ENCODE results near the gene OR52H1.
"Not testable (repeated sequence)": the region's sequence is repeated elsewhere in the genome, so short reads cannot be mapped to it uniquely, and the experiment has no call there.

Gene OR52H1
- 0 to 0.06 reads per million in 2 experiments for total RNA-seq

DNA sequence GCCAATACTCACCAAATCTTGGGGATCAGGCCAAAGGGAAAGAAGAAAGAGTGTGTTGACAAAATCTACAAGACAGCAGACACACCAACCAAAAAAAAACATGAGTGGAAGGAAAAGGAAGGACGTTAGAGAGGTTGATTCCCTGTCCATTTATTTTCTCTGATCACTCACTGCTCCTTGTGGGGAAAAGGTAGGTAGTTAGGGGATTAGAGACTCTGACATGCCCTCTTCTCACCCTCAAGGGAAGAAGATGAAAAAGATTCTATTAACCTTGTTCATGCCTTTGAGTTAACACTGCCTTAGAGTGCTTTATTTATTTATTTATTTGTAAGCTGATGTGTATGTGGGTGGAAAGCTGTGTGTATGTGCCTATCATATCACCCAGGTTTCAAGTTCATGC lies at the start of gene OR52H1:
Gene OR52H1, minus strand, starts transcription at position 101 of the 400 bp plus-strand sequence. CDS start 3,035 bp downstream, outside the sequence.
- DNase-seq (ENCODE audit: low read depth), result no peak

DNA sequence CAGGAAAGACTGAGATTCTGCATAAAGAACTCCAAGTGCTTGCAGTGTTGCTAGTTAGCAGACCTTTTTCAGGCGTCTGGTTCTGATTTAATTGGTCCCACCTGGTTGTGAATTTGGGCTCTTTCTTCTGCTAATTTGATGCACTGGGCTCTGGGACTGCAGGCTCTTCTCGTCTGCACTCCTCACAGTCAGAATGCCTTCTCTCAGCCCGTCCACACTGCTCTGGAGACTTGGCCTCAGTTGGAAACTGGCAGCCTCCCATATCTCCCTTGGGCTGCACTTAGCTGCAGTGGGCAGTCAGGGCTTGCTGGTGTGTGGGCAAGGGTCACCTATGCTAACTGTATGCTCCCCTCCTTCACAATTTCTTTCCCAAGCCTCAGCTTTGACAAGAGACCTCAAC lies 49.6 kb upstream of the OR52H1 start:
- DNase-seq (ENCODE audit: low read depth), result no peak

- no peak for DNase-seq (ENCODE audit: low read depth)
Measured at GRCh38 chr11:5596607-5597201, 48.4 kb upstream of the OR52H1 start, which contains the start of gene TRIM6. TRIM6 (plus strand) TSS chr11:5596637; CDS start chr11:5596898, 261 bp downstream.

DNA sequence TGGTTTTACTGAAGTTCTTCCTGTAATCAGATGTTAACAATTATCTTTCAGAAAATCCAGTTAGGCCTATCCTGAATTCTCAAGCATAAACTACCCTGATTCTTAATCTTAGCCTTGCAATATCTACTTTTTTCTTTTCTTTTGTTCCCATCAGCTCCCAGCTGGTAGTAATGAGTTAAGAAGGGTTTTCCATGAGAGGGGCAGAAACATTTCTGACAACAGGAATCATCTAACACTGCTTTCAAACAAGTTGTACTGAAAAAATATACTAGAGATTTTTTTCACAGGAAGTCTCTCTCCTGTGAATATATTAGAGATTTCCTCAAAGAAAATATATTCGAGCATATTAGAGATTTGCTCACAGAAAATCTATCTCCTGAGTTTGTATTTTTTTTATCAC lies 44.8 kb upstream of the OR52H1 start:
- no peak for DNase-seq (ENCODE audit: low read depth)

DNA sequence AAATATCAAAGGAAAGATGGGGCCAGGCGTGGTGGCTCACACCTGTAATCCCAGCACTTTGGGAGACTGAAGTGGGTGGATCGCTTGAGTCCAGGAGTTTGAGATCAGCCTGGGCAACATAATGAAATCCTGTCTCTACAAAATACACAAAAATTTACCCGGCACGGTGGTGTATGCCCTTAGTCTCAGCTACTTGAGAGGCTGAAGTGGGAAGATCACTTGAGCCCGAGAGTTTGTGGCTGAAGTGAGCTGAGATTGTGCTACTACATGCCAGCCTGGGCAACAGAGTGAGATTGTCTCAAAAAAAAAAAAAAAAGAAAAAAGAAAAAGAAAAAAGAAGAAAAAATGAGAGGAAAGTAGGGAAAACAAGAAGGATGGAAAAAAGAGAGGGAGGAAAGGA lies 44.3 kb upstream of the OR52H1 start:
- DNase-seq (ENCODE audit: low read depth), result no peak

DNA sequence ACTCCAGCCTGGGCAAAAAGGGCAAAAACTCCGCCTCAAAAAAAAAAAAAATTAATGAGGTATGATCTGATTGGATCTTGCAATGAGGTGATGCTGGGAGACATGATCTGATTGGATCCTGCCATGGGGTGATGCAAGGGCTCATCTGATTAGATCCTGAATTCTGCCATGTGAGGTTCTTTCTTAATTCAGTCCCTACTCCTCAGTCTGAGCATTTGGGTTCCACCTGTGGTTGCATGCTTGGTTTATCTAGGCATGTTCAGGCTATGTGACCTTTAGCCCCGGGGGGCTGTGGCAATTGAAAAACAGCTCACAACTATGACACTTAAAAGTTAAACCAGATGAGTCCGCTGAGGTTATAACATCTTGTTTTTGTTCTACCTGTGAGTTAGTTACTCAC lies 43.3 kb upstream of the OR52H1 start:
- no peak for DNase-seq (ENCODE audit: low read depth)

- DNase-seq (ENCODE audit: low read depth), result not testable (repeated sequence)
Measured at GRCh38 chr11:5589906-5590305, 41.6 kb upstream of the OR52H1 start.

GRCh38 chr11:5584458-5584857 lies 36.1 kb upstream of the OR52H1 start:
- DNase-seq (ENCODE audit: low read depth), result not testable (repeated sequence)

GRCh38 chr11:5581014-5581413 lies 32.7 kb upstream of the OR52H1 start:
- DNase-seq (ENCODE audit: low read depth), result no peak

DNA sequence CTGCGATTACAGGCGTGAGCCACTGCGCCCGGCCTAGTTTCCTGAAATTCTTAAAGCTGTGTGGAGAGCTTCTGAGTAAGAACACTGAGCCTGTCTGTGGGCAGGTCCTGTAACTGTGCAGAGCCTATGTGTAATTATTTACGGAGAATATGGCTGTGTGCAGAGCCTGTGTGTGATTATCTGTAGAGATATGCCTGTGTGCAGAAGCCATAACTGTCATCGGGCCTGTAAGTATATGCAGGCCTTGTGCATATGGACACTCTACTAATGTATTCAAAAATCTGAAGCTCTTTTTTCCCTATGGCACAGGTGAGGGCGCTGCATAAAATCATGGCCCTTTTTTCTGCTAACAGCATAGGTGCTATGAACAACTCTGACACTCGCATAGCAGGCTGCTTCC lies 32.2 kb upstream of the OR52H1 start, which contains the start of gene OR52B6:
Gene OR52B6, plus strand, starts transcription at position 301 of the 400 bp plus-strand sequence. Its CDS starts 0 bp downstream, at position 301.
- no peak for DNase-seq (ENCODE audit: low read depth)

DNA sequence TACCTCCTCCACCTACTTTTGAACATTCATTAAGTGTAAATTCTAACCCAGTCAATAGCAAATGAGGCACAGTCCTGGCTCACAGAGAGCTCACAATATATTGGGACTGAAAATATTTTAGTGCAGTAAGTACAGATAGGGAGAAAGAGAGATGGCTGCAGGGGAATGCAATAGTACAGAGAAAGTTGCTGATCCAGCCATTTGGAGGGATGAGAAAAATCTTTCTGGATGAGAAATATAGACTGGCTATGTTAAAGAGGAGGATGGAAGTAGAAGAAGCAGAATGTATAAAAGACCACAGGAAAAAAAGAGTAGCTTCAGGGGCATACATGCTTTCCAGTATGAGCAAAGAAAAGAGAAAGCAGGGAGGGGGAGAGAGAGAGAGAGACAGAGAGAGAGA lies 28.8 kb upstream of the OR52H1 start:
- no peak for DNase-seq (ENCODE audit: low read depth)

DNA sequence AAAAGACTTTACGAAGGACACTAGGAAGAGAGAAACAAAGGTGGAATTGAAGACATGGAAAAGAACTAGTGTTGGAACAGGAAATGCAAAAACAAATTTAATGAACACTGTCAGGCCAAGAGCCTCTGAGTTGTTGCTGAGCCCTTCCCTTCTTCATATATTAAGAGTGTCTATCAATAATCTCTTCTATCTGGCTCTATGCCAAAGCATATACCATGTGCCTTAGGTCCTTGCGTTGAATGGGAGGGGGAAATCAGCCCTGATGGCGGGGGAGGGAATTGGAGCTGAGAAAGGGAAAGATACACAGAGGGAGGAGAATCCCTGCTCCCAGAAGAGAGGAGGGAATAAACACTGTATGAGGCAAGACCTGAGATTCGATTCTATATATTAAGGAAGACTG lies 26.8 kb upstream of the OR52H1 start:
- no peak for DNase-seq (ENCODE audit: low read depth)

- no peak for DNase-seq (ENCODE audit: low read depth)
Measured at GRCh38 chr11:5574654-5575053, 26.3 kb upstream of the OR52H1 start.

DNA sequence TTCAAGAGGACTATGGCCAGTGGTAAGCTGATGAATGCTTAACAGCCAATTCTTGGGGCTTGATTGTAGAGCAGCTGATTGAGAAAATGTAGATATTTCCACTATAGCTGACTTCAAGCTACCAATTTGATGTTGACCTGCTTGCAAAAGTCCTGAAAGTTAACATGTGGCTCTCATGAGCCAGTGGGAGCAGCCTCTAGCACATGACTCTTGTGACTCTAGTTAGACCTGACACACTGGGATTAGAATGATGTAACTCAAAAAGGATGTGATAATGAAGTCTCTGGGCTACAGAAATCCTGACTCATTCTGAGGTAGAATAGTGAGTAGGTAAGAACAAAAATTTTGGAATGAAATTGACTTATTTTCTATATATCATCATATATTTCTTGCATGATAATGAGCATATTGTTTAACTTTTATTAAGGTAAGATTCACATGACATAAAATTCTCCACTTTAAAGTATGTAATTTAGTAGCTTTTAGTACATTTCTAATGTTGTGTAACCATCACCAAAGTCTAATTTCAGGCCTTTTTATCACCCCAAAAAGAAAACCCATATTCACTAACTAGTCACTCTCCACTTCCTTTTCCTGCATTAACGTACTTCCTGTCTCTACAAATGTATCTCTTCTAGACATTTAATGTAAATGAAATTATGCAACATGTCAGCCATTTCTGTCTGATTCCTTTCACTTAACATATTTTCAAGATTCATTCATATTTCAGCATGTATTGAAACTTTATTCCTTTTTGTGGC lies 16.1 kb upstream of the OR52H1 start:
- DNase-seq (ENCODE audit: low read depth), result no peak

GRCh38 chr11:5557751-5558150 lies 9.4 kb upstream of the OR52H1 start:
- DNase-seq (ENCODE audit: low read depth), result no peak

DNA sequence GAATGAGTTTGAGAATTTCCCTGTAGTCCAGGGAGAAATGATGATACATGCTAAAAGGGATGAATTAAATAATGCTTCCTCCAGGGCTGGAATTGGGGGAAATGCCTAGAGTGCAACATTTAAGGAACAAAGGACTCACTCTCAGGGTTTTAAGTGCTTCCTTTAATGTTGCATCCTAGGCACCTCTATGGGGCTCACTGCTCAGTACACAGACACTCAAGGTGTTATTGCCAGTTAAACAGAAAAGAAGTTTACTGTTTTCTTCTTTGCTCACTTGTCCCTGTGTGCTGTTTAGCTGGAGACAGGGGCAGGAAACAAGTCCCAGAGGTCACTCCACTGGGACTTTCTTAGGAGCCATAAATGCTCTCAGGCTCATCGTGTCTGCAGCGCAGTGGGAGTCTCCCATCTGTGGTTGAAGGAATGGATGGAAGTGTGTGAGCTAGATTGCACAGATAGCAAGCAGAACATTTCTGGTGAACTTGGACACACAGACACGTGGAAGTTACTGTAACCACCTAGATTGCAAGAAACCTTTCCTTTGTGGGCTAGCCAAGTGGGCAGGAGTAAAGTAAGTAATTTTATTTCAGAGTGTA lies 8.4 kb upstream of the OR52H1 start:
- no peak for DNase-seq (ENCODE audit: low read depth)

DNA sequence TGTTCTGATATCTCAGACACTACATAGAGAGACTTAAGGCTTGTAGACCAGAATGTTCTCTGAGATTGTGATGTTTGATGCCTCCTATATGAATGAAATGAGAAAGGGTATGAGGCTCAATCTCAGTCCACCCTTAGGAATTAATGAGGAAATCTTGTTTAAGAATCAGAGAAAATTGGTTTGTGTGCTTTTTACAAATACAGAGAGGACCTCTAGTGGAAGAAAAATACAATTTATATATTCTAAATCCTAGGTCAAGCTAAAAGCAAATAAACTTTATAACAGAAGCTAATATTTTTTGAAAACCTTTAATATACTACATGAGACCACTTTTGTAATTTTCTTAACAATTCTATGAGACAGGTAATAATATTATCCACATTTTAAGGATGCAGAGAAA lies 5.0 kb upstream of the OR52H1 start:
- DNase-seq (ENCODE audit: low read depth), result no peak

- no peak for DNase-seq (ENCODE audit: low read depth)
Measured at GRCh38 chr11:5550440-5551095, 2.2 kb upstream of the OR52H1 start.

DNA sequence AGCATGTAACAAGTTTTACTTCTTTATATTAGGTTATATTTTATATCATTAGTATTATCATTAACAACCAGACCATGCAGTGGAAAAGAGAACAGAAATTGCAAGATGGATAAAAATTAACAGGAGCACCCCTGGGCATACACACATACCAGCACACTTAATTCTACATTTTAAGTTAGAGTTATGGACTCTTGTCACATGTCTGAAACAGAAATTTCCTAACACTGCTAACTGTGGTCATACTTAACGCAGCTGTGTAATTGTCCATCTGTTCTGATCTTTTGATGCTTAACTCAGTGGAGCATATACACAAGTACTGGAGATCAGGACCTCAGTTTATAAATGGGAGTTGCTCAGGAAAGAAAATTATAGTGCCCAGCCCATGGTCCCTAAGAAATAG lies 358 bp downstream of the OR52H1 start:
- DNase-seq (ENCODE audit: low read depth), result no peak

GRCh38 chr11:5546457-5546856 lies 1.9 kb downstream of the OR52H1 start:
- no peak for DNase-seq (ENCODE audit: low read depth)

DNA sequence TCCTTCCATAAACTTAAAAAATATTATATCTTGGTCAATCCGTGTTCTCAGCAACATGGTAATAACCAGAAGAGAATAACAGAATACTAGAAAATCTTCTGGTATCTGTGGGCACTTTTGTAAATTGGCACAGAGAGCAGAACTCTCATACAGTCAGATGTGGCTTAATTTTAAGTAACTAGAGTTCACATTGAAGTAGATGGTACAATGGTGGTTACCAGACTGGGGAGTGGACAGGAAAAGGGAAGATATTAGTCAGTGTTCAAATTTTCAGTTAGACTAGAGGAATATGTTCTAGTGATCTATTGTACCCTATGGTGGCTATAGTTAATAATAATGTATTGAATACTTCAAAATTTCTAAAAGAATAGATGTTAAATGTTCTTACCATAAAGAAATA lies 6.9 kb downstream of the OR52H1 start:
- no peak for DNase-seq (ENCODE audit: low read depth)

DNA sequence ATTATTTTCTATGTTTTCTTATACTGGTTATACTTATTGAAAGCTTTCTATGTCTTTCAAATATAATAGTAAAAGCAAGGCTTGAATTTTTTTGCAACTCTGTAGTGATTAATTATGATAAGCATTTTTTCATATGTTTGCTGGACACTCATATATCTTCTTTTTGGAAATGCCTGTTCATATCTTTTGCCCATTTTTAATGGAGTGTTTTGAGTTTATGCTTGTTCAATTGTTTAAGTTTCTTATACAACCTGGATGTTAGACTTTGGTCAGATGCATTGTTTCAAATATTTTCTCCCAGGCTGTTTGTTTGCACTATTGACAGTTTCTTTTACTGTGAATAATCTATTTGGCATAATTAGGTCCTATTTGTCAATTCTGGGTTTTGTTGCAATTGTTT lies 11.9 kb downstream of the OR52H1 start:
- no peak for DNase-seq (ENCODE audit: low read depth)

- DNase-seq (ENCODE audit: low read depth), result no peak
Measured at GRCh38 chr11:5534046-5534445, 14.3 kb downstream of the OR52H1 start.

Measured in T follicular helper cell (primary cell).